ENCODE data around the gene CDKN2B-AS1.
A peak's percentile ranks its signal among the peaks of the same experiment; 100 is the strongest.

Gene CDKN2B-AS1

GRCh38 chr9:22078081-22078480, 83.5 kb downstream of the CDKN2B-AS1 start:
- TF ChIP-seq, protein P1, sequence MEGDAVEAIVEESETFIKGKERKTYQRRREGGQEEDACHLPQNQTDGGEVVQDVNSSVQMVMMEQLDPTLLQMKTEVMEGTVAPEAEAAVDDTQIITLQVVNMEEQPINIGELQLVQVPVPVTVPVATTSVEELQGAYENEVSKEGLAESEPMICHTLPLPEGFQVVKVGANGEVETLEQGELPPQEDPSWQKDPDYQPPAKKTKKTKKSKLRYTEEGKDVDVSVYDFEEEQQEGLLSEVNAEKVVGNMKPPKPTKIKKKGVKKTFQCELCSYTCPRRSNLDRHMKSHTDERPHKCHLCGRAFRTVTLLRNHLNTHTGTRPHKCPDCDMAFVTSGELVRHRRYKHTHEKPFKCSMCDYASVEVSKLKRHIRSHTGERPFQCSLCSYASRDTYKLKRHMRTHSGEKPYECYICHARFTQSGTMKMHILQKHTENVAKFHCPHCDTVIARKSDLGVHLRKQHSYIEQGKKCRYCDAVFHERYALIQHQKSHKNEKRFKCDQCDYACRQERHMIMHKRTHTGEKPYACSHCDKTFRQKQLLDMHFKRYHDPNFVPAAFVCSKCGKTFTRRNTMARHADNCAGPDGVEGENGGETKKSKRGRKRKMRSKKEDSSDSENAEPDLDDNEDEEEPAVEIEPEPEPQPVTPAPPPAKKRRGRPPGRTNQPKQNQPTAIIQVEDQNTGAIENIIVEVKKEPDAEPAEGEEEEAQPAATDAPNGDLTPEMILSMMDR (IDR thresholded peaks at IDR 0.05; ENCODE audit: low read depth, low read length), result no peak
- no peak for DNase-seq (ENCODE audit: low read depth in 2 of 2)
- no peak overlapping the region for H3K4me3 ChIP-seq (replicated peaks in 1 of 2; ENCODE audit: low read depth in 2 of 2, low read length in 2 of 2)

DNA sequence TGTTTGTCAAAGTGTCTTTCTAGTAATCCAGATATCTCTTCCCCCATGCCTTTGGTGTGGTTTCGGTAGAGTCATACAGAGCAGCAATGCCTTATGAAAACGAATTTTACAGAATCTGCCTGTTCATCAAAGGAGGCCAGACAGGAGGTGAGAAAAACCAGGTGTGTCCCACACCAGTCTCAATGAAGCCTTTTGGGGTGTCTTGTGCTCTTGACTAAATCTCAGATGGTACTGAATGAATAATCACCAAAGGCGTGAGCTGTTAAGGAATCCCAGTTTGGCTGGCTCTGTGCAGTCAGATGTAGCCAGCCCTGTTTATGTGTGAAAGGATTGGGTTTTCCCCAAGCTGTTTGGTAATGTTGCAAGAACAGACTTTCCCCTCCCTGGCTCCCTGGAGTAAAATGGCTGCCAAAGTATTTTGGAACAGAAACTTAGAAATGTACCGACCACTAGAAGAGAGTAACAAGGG, 85.3 kb downstream of the CDKN2B-AS1 start:
- no peak overlapping the region for H3K4me3 ChIP-seq (replicated peaks in 1 of 2; ENCODE audit: low read depth in 2 of 2, low read length in 2 of 2)
- peak; percentile 94 to 95 for DNase-seq (ENCODE audit: low read depth in 2 of 2)
- TF ChIP-seq, protein P1 (IDR thresholded peaks at IDR 0.05; ENCODE audit: low read depth, low read length), result no peak

DNA sequence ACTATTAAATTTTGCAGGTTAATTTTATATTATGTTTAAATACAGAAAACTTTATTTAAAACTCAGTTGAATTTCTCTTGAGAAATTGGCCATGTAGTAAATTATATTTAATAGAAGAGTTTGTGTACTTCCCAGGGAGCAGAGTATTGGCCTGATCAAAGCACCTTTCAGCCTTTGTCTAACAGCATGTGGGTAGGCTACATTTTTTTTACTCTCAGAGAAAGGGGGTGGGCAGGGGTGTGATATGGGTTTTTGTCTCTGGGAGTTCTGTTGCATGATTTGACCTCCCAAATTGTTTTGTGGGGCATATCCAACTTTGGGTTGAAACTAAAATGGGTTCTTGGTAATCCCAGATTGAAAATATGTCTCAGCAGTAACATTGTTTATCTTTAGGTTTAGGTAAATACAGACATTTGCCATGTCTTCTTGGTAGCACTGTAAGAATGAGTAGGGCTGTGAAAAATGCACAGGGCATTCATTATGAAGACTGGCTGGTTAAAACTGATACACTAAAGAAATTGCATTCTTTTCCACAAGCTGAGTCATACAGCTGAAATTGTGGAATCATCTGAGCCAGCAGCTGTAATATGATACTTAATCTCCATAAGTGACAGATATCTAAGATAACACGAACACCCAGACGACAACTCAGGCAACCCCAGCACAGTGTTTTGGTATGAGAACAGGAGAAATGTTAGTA, 89.9 kb downstream of the CDKN2B-AS1 start:
- no peak overlapping the region for H3K4me3 ChIP-seq (replicated peaks in 1 of 2; ENCODE audit: low read depth in 2 of 2, low read length in 2 of 2)
- DNase-seq (ENCODE audit: low read depth in 2 of 2), result peak; percentile 79 to 93
- TF ChIP-seq, protein P1 (IDR thresholded peaks at IDR 0.05; ENCODE audit: low read depth, low read length), result no peak

- H3K4me3 ChIP-seq (replicated peaks in 1 of 2; ENCODE audit: low read depth in 2 of 2, low read length in 2 of 2), result no peak overlapping the region
- DNase-seq (ENCODE audit: low read depth in 2 of 2), result no peak
- TF ChIP-seq, protein P1 (IDR thresholded peaks at IDR 0.05; ENCODE audit: low read depth, low read length), result no peak
Measured at GRCh38 chr9:22088053-22088716, 93.6 kb downstream of the CDKN2B-AS1 start.

- no peak for DNase-seq (ENCODE audit: low read depth in 2 of 2)
- TF ChIP-seq, protein P1 (IDR thresholded peaks at IDR 0.05; ENCODE audit: low read depth, low read length), result no peak
- no peak overlapping the region for H3K4me3 ChIP-seq (replicated peaks in 1 of 2; ENCODE audit: low read depth in 2 of 2, low read length in 2 of 2)
Measured at GRCh38 chr9:22088717-22089061, 94.1 kb downstream of the CDKN2B-AS1 start.

DNA sequence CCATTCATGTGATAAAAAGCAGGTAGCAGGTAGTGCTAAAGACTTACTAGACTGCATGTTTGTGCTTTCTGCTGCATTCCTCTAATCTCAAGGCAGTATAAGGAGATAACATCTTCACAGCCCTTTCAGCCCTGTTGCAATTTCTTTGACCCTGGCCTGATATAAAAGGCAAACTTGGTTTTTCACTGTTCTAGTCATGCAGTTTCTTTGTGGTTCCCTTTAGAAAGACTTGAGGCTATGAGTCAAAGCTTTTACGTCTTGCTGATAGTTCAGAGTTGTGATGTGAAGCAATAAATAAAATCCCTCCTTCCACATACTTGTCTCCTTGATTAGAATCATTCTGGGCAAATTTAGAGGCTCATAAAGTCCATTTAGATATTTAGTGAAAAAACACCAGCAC, 103.1 kb downstream of the CDKN2B-AS1 start:
- TF ChIP-seq, protein P1 (IDR thresholded peaks at IDR 0.05; ENCODE audit: low read depth, low read length), result no peak
- peak; percentile 78 to 84 for DNase-seq (ENCODE audit: low read depth in 2 of 2)
- no peak overlapping the region for H3K4me3 ChIP-seq (replicated peaks in 1 of 2; ENCODE audit: low read depth in 2 of 2, low read length in 2 of 2)

All from cardiac fibroblast (primary cell).